Measurements from ENCODE around the gene LIN54.
"Not testable (repeated sequence)": the region's sequence is repeated elsewhere in the genome, so short reads cannot be mapped to it uniquely, and the experiment has no call there.

The LIN54 gene

GRCh38 chr4:83010522-83011318, at the start of gene LIN54:
Gene LIN54, minus strand, starts transcription at chr4:83010823. Its CDS starts 25,979 bp downstream, at chr4:82984844.
- DNase-seq (ENCODE audit: low read depth, low spot score) = peak; percentile 69

GRCh38 chr4:83054928-83055327, 44.3 kb upstream of the LIN54 start:
- DNase-seq (ENCODE audit: low read depth, low spot score) = no peak

- not testable (repeated sequence) for DNase-seq (ENCODE audit: low read depth, low spot score)
These were observed 38.2 kb upstream of the LIN54 start for GRCh38 chr4:83048781-83049180.

DNA sequence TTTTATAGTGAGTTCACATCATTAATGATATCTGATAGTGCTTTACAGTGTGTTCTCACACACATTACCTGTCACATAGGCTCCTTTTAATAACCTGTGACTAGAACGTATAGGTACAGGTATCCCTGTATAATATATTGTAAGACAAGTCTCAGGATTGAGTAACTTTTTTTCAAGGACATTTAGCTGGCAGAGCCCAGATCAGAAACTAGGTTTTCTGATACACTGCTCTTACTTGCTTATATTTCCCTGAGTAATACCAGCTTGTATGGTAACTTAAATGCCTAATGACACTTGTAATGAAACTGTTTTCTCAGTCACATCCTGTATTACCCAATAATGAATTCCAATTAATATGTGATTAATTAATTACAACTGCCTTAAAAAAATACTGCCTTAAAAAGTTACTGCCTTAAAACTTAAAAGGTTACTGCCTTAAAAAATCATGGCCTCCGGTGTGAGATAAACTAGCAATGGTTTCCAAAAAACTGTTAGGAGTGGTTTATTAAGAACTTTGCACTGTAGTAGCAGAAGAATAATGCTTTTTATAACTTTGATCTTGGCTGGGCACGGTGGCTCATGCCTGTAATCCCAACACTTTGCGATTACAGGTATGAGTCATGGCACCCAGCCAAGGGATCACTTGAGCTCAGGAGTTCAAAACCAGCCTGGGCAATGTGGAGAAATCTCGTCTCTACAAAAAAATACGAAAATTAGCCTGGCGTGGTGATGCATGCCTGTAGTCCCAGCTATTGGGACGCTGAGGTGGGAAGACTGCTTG, 36.3 kb upstream of the LIN54 start:
- no peak for DNase-seq (ENCODE audit: low read depth, low spot score)

GRCh38 chr4:83043801-83044407, 33.3 kb upstream of the LIN54 start:
- no peak for DNase-seq (ENCODE audit: low read depth, low spot score)

GRCh38 chr4:83043157-83043556, 32.5 kb upstream of the LIN54 start:
- DNase-seq (ENCODE audit: low read depth, low spot score) = not testable (repeated sequence)

GRCh38 chr4:83040269-83040668, 29.6 kb upstream of the LIN54 start:
- no peak for DNase-seq (ENCODE audit: low read depth, low spot score)

GRCh38 chr4:83036991-83037665, 26.5 kb upstream of the LIN54 start:
- DNase-seq (ENCODE audit: low read depth, low spot score) = no peak

DNA sequence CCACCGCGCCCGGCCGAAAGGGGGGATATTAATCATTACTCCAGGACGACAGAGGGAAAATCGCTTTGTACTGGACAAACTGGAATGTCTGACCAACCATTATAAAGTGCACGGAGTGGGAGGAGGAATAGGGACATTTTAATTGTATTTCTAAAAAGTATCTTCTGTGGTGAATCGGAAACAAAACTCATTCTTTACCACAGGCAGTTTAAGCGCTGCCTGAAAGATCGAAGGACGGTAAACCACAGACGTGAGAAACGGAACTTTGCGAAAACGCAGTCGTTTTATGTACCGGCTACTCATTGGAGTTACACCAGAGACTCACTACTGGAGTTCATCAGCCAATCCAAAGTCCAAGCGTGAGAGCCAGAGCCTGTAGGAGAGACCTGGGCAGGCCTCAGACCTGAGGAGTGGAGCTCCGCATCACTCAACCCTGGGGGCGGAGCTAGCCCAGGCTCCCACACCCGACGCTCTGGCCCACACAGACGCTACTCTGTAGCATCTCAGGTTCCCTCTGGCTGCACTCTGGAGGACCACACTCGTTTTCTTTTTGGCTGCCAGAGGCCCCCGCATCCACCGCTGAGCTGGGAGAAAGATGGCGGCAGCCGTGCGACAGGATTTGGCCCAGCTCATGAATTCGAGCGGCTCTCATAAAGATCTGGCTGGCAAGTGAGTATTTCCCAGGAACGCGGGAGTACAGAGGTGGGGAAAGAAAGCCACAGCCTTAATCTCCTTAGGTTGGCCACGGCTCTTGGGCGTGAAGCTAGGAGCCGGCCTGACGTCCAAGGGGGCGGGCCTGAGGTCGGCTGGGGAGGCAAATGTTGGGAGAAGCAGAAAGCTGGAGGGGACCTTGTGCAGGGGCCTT, 24.2 kb upstream of the LIN54 start, which contains the start of gene COPS4:
COPS4 (plus strand) TSS at position 554 of the 865 bp plus-strand sequence; CDS start at position 596, 42 bp downstream.
- peak; percentile 93 for DNase-seq (ENCODE audit: low read depth, low spot score)

GRCh38 chr4:83029688-83030087, 19.1 kb upstream of the LIN54 start:
- DNase-seq (ENCODE audit: low read depth, low spot score) = no peak

GRCh38 chr4:83028976-83029375, 18.4 kb upstream of the LIN54 start:
- DNase-seq (ENCODE audit: low read depth, low spot score) = no peak

DNA sequence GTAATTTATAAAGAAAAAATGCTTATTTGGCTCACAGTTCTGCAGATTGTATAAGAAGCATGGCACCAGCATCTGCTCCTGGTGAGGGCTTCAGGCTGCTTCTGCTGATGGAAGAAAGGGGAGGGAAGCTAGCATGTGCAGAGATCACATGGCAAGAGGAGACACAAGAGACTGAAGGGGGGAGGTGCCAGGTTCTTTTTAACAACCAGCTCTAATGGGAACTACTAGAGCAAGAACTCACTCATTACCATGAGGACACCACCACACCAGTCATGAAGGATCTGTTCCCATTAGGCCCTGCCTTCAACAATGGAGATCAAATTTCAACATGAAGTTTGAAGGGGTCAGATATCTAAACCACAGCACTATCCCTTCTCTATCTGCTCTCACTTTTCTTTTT, 14.9 kb upstream of the LIN54 start:
- DNase-seq (ENCODE audit: low read depth, low spot score) = no peak

DNA sequence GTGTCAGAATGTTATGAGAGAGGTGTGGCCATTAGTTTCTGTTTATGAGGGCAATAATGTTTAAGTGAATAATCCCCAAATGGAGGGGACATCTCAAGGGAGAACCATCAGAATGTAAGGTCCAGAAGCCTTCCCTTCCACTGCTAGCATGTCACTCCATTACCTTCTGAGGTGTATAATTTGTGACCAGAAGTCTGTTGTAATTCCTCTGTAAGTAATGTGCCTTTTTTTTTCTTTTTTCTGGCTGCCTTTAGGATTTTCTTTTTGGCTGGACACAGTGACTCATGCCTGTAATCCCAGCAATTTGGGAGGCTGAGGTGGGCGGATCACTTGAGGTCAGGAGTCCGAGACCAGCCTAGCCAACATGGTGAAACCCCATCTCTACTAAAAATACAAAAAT, 13.6 kb upstream of the LIN54 start:
- DNase-seq (ENCODE audit: low read depth, low spot score) = no peak

DNA sequence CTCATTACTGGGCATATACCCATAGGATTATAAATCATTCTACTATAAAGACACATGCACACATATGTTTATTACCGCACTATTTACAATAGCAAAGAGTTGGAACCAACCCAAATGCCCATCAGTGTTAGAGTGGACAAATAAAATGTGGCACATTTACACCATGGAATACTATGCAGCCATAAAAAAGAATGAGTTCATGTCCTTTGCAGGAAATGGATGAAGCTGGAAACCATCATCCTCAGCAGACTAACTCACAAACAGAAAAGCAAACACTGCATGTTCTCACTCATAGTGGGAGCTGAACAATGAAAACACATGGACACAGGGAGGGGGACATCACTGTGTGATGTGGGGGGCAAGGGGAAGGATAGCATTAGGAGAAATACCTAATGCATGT, 13.0 kb upstream of the LIN54 start:
- DNase-seq (ENCODE audit: low read depth, low spot score) = not testable (repeated sequence)

DNA sequence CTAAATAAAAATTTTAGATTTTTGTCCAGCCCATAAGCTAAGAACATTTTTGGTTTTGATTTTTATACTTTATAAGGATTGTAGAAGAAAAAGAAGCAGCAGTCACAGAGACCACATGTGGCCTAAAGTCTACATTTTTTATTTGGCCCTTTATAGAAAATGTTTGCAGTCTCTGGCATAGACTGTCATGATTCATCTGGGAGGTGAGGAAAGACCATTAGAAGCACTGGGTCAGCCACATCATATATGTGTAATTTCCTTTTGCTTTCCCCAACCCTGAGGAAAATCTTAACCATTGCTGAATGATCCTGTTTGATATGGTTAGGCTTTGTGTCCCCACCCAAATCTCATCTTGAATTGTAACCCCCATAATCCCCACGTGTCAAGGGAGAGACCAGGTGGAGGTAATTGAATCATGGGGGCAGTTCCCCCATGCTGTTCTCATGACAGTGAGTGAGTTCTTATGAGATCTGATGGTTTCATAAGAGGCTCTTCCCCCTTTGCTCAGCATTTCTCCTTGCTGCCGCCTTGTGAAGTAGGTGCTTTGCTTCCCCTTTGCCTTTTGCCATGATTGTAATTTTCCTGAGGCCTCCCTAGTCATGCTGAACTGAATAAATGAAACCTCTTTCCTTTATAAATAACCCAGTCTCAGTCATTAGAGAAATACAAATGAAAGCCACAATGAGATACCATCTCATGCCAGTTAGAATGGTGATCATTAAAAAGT, 12.3 kb upstream of the LIN54 start:
- no peak for DNase-seq (ENCODE audit: low read depth, low spot score)

- DNase-seq (ENCODE audit: low read depth, low spot score) = no peak
These were observed 9.3 kb upstream of the LIN54 start for GRCh38 chr4:83019794-83020494.

DNA sequence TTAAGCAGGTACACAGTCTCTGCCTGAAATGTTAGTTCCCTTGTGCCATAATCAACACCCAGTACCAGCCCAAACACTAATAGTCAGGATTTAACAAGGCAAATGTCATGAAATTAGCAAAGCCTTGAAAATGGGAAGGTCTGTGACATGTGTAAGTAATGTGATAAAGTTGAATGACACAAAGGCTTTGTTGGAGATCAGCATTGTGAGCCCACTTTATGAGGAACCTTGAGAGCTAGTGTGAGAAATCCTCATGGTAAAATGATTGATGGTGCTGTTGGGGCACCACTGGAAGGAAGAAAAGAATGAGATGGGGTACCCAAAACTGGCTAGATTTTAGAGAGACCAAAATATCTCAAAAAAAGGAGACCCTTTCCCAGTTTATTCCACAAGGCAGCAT, 3.3 kb upstream of the LIN54 start:
- no peak for DNase-seq (ENCODE audit: low read depth, low spot score)

DNA sequence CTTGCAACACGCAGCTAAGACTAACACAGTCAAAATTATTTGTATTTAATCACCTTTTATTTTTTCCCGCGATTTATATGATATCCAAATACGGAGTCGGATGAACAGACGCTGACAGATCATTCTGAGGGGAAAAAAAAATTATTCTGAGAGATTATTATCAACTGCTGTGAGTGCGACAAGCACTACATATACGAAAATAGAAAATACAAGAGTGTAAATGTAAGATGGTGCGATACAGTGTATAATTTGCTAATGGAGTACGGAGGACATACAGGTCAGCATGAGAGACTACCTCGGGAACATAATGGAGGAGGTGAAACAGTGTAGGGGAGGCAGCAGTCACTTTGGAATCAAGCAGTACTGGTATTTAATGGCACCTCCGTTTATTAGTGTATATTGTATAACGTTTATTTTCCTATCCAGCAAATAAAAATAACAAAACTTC, 2.8 kb upstream of the LIN54 start:
- no peak for DNase-seq (ENCODE audit: low read depth, low spot score)

GRCh38 chr4:83012687-83013419, 2.2 kb upstream of the LIN54 start:
- DNase-seq (ENCODE audit: low read depth, low spot score) = peak; percentile 91
